SK-N-SH (cell line): ENCODE results near the gene VTCN1. TPM values are rescaled to one million over a fixed set of nuclear protein-coding genes. Genes with fewer than 3 reads are reported as not detected.

Experiments used
- CTCF ChIA-PET: fragments of 300-600, 350-600 bp; formaldehyde crosslinking; extraction: SDS; loops from one replicate; lab custom pipeline; 2021; lab: Yijun Ruan, JAX
- POLR2A ChIA-PET: fragments of 350-600 bp; sonication (Branson Sonifier 250); formaldehyde crosslinking; extraction: SDS; loops from one replicate; lab custom pipeline; 2020; ENCODE audit warnings: antibody characterized with exemption, inconsistent platforms; lab: Yijun Ruan, JAX
- DNase-seq: peaks from one replicate; pipeline ENCODE4 v3.0.0; 2012
- H2AFZ ChIP-seq: fragments of 200-600 bp; sonication (generic); 2 replicates; pipeline ENCODE4 v1.8.1; 2016; ENCODE audit warnings: antibody characterized with exemption, mild to moderate bottlenecking, low read depth
- H3F3A ChIP-seq: fragments of 200-600 bp; sonication (generic); replicated peaks from 2 replicates; pipeline ENCODE3; 2016; ENCODE audit warnings: antibody characterized with exemption, mild to moderate bottlenecking; ENCODE audit not compliant: insufficient read depth
- H3K27ac ChIP-seq, 2 experiments: fragments of 200-500 bp in 1 of 2; fragments of 200-600 bp in 1 of 2; sonication (Bioruptor generic) in 1 of 2; sonication (generic), shearing (Covaris generic) in 1 of 2; 2 replicates each; pipeline versions ENCODE4 v1.5.1 to v1.6.1; 2014 to 2016; ENCODE audit warnings: low read depth in 2 of 2, inconsistent platforms in 1 of 2, low read length in 1 of 2, mild to moderate bottlenecking in 1 of 2, mixed read lengths in 1 of 2
- H3K27me3 ChIP-seq: fragments of 200-600 bp; sonication (generic), shearing (Covaris generic); 2 replicates; pipeline ENCODE4 v1.6.1; 2016; ENCODE audit warnings: mixed run types; ENCODE audit not compliant: insufficient read depth
- H3K36me3 ChIP-seq, 2 experiments: fragments of 200-500 bp in 1 of 2; fragments of 200-600 bp in 1 of 2; sonication (Bioruptor generic) in 1 of 2; sonication (generic) in 1 of 2; replicated peaks in 1 of 2; 2 replicates each; pipeline versions ENCODE3 to v1.5.1; 2014 to 2016; ENCODE audit warnings: low read length in 1 of 2, mild to moderate bottlenecking in 1 of 2; ENCODE audit not compliant: insufficient read depth in 2 of 2, control insufficient read depth in 1 of 2
- H3K4me1 ChIP-seq, 2 experiments: fragments of 200-500 bp in 1 of 2; fragments of 200-600 bp in 1 of 2; sonication (Bioruptor generic) in 1 of 2; sonication (generic), shearing (Covaris generic) in 1 of 2; 2 replicates each; pipeline versions ENCODE4 v1.5.1 to v1.6.1; 2014 to 2016; ENCODE audit warnings: low read depth in 1 of 2, low read length in 1 of 2, mixed run types in 1 of 2; ENCODE audit not compliant: insufficient read depth in 2 of 2, control insufficient read depth in 1 of 2
- H3K4me2 ChIP-seq: fragments of 200-600 bp; sonication (generic), shearing (Covaris generic); 2 replicates; pipeline ENCODE4 v1.6.1; 2017; ENCODE audit warnings: mixed run types
- H3K4me3 ChIP-seq, 2 experiments: fragments of 200-500 bp in 1 of 2; fragments of 200-600 bp in 1 of 2; sonication (Bioruptor generic) in 1 of 2; sonication (generic), shearing (Covaris generic) in 1 of 2; 2 replicates each; pipeline versions ENCODE4 v1.5.1 to v1.8.1; 2014 to 2016; ENCODE audit warnings: low read depth in 2 of 2, inconsistent platforms in 1 of 2, low read length in 1 of 2, mild to moderate bottlenecking in 1 of 2, mixed read lengths in 1 of 2, moderate library complexity in 1 of 2
- H3K79me2 ChIP-seq: fragments of 200-600 bp; sonication (generic); 2 replicates; pipeline ENCODE4 v1.8.1; 2017; ENCODE audit warnings: mild to moderate bottlenecking; ENCODE audit not compliant: insufficient read depth
- H3K9ac ChIP-seq: fragments of 200-600 bp; sonication (generic); 2 replicates; pipeline ENCODE4 v1.6.1; 2017; ENCODE audit warnings: mixed run types
- H3K9me2 ChIP-seq: fragments of 200-600 bp; sonication (generic); 2 replicates; pipeline ENCODE4 v1.6.1; 2017; ENCODE audit warnings: mixed run types
- H3K9me3 ChIP-seq: fragments of 200-600 bp; sonication (generic); 2 replicates; pipeline ENCODE4 v1.6.1; 2017; ENCODE audit warnings: mixed run types, mild to moderate bottlenecking, moderate library complexity
- H4K20me1 ChIP-seq: fragments of 200-600 bp; sonication (generic); 2 replicates; pipeline ENCODE4 v1.6.1; 2017; ENCODE audit warnings: mild to moderate bottlenecking, mixed run types; ENCODE audit not compliant: insufficient read depth
- CTCF ChIP-seq: fragments of 200-600 bp; sonication (generic); IDR thresholded peaks from 2 replicates; pipeline ENCODE4 v1.6.1; 2017; ENCODE audit warnings: antibody characterized with exemption, mild to moderate bottlenecking, moderate library complexity
- ELF1 ChIP-seq: IDR thresholded peaks from 2 replicates; pipeline ENCODE4 v1.4.0; 2012
- EZH2phosphoT487 ChIP-seq: fragments of 200-600 bp; sonication (generic); IDR thresholded peaks from 2 replicates; pipeline ENCODE4 v1.6.1; 2017; ENCODE audit warnings: low read depth, mixed run types, mild to moderate bottlenecking, antibody characterized with exemption, moderate library complexity, borderline replicate concordance
- FOSL2 ChIP-seq: IDR thresholded peaks from 2 replicates; pipeline ENCODE4 v1.4.0; 2012; ENCODE audit warnings: low read depth, mild to moderate bottlenecking, moderate library complexity, borderline replicate concordance
- FOXJ3 ChIP-seq: sonication (generic); formaldehyde crosslinking; IDR thresholded peaks from 2 replicates; pipeline ENCODE4 v1.5.1; 2020; ENCODE audit warnings: mild to moderate bottlenecking, missing genetic modification reagents
- FOXM1 ChIP-seq: IDR thresholded peaks from 2 replicates; pipeline ENCODE4 v1.4.0; 2012; ENCODE audit warnings: low read depth, mild to moderate bottlenecking
- GABPA ChIP-seq: IDR thresholded peaks from 2 replicates; pipeline ENCODE4 v1.4.0; 2012; ENCODE audit warnings: low read depth, mild to moderate bottlenecking
- GATA2 ChIP-seq: sonication (generic); formaldehyde crosslinking; IDR thresholded peaks from 2 replicates; pipeline ENCODE4 v1.5.0; 2020; ENCODE audit warnings: mild to moderate bottlenecking, missing genetic modification reagents
- JUND ChIP-seq: IDR thresholded peaks from 2 replicates; pipeline ENCODE4 v1.4.0; 2012
- MAX ChIP-seq: IDR thresholded peaks from 2 replicates; pipeline ENCODE4 v1.4.0; 2012; ENCODE audit warnings: low read depth
- PBX3 ChIP-seq: IDR thresholded peaks from 2 replicates; pipeline ENCODE4; 2012
- POLR2AphosphoS5 ChIP-seq: IDR thresholded peaks from 2 replicates; pipeline ENCODE4 v1.6.1; 2012; ENCODE audit warnings: low read depth, low read length
- RCOR1 ChIP-seq: fragments of 150-350 bp; IDR thresholded peaks from 2 replicates; pipeline ENCODE4 v1.6.1; 2017; ENCODE audit warnings: antibody characterized with exemption, low read length
- REST ChIP-seq: IDR thresholded peaks from 2 replicates; pipeline ENCODE4 v1.6.1; 2012; ENCODE audit warnings: mild to moderate bottlenecking, low read depth, low read length, moderate library complexity
- TAF1 ChIP-seq: IDR thresholded peaks from 2 replicates; pipeline ENCODE4 v1.6.1; 2012; ENCODE audit warnings: low read depth, mild to moderate bottlenecking, low read length, moderate library complexity, borderline replicate concordance
- YY1 ChIP-seq: IDR thresholded peaks from 2 replicates; pipeline ENCODE4 v1.4.0; 2012; ENCODE audit warnings: low read depth, mild to moderate bottlenecking
- ZBTB33 ChIP-seq: IDR thresholded peaks from 2 replicates; pipeline ENCODE4 v1.4.0; 2012; ENCODE audit warnings: low read depth, borderline replicate concordance
- WGBS: methylation state at CpG from one replicate; pipeline ENCODE4 v1.1.6; 2017; ENCODE audit warnings: low lambda C conversion rate; 5-methylcytosine and 5-hydroxymethylcytosine counted together
- polyA plus RNA-seq, 3 experiments: library from polyadenylated mRNA; depleted of rRNA; stranded (reverse); fragments of >200 nt; gene quantifications; 2 replicates each; pipeline ENCODE4 v1.2.3, GENCODE V29; 2012

Gene VTCN1
- polyA plus RNA-seq, 1 of the 3 experiments (the other 2 are of a cell fraction), result not detected

- no peaks in the 10 kb centered on the region for H3F3A ChIP-seq
- H3K9me2 ChIP-seq, result no peaks in the 10 kb centered on the region
- H3K36me3 ChIP-seq, result peaks cover 19 to 23% of the 10 kb centered on the region in 2 experiments
- no peak overlapping the region for H3K27ac ChIP-seq
- no peaks in the 10 kb centered on the region for H3K79me2 ChIP-seq
- no peak for DNase-seq
- ChIA-PET CTCF (interaction anchor here (0.8 kb wide), 1 partner anchor 39 kb away, joined by 4 read pairs; no protein-coding TSS in a partner anchor), POLR2A (no interaction called here)
- no peak overlapping the region for H3K9ac ChIP-seq
- no peaks in the 10 kb centered on the region for H3K27me3 ChIP-seq
- no peaks in the 10 kb centered on the region for H4K20me1 ChIP-seq
- no peaks in the 10 kb centered on the region for H3K9me3 ChIP-seq
- H2AFZ ChIP-seq, result no peak overlapping the region
- 97% methylated on average over 2 of the region's 2 CpGs for WGBS
- TF ChIP-seq RCOR1 (no peak), PBX3 (no peak), TAF1 (no peak), POLR2AphosphoS5 (no peak), EZH2phosphoT487 (no peak), FOXM1 (no peak), REST (no peak), ELF1 (no peak), YY1 (no peak), FOXJ3 (CRISPR knock-in tag) (no peak), GATA2 (CRISPR knock-in tag) (no peak), MAX (no peak), GABPA (no peak), ZBTB33 (no peak), FOSL2 (no peak), CTCF (no peak), JUND (no peak)
- H3K4me3 ChIP-seq, result no peak overlapping the region
- H3K4me2 ChIP-seq, result no peak overlapping the region
- no peaks in the 10 kb centered on the region for H3K4me1 ChIP-seq
These were observed 104.2 kb downstream of the VTCN1 start for GRCh38 chr1:117106478-117106877.
